Gastrocnemius medialis (tissue), 4 donors: ENCODE results near the gene MMP24.

Source experiments
- CTCF ChIP-seq, 5 experiments: fragments of 450-650 bp in 3 of 5; fragments of 200-600 bp in 2 of 5; sonication (generic) in 2 of 5; IDR thresholded peaks in 4 of 5; conservative IDR thresholded peaks in 1 of 5; 1 replicate in 4 of 5; 2 replicates in 1 of 5; pipeline ENCODE4 v1.5.1; 2016 to 2019; ENCODE audit warnings: antibody characterized with exemption in 5 of 5, mild to moderate bottlenecking in 3 of 5, moderate library complexity in 3 of 5
- POLR2A ChIP-seq, 2 donors: fragments of 450-650 bp; IDR thresholded peaks; one replicate each; pipeline ENCODE4 v1.6.1; 2017; ENCODE audit warnings: antibody characterized with exemption in 2 of 2, mild to moderate bottlenecking in 2 of 2, moderate library complexity in 2 of 2

GRCh38 chr20:35232575-35232974 is 6.1 kb downstream of the MMP24 start:
- TF ChIP-seq CTCF (IDR thresholded peaks at IDR 0.05 in 4 of 5, conservative IDR thresholded peaks at IDR 0.05 in 1 of 5) (no peak), POLR2A (IDR thresholded peaks at IDR 0.05) (no peak)
